ENCODE results near the gene KCNMA1.

KCNMA1 gene

GRCh38 chr10:77681839-77682238 lies 44.2 kb upstream of the KCNMA1 start:
- no peak overlapping the region for H3K4me3 ChIP-seq (replicated peaks; ENCODE audit: low read depth, low read length)
- no peaks in the 10 kb centered on the region for H3K36me3 ChIP-seq (ENCODE audit: control insufficient read depth, insufficient read depth, low read length)
- no peak for TF ChIP-seq CTCF (IDR thresholded peaks at IDR 0.05; ENCODE audit: insufficient read depth, low read length, poor library complexity, severe bottlenecking)
- no peak for DNase-seq (ENCODE audit: extremely low read depth, insufficient read length)
- H3K27me3 ChIP-seq (replicated peaks; ENCODE audit: control insufficient read depth, insufficient read depth, low read length): no peaks in the 10 kb centered on the region

GRCh38 chr10:77680811-77681210 lies 43.2 kb upstream of the KCNMA1 start:
- no peak for DNase-seq (ENCODE audit: extremely low read depth, insufficient read length)
- Histone ChIP-seq H3K36me3 (ENCODE audit: control insufficient read depth, insufficient read depth, low read length) (no peaks in the 10 kb centered on the region), H3K27me3 (replicated peaks; ENCODE audit: control insufficient read depth, insufficient read depth, low read length) (no peaks in the 10 kb centered on the region), H3K4me3 (replicated peaks; ENCODE audit: low read depth, low read length) (no peak overlapping the region)
- TF ChIP-seq CTCF (IDR thresholded peaks at IDR 0.05; ENCODE audit: insufficient read depth, low read length, poor library complexity, severe bottlenecking): no peak

GRCh38 chr10:77680065-77680464 lies 42.5 kb upstream of the KCNMA1 start:
- TF ChIP-seq CTCF (IDR thresholded peaks at IDR 0.05; ENCODE audit: insufficient read depth, low read length, poor library complexity, severe bottlenecking): no peak
- H3K36me3 ChIP-seq (ENCODE audit: control insufficient read depth, insufficient read depth, low read length): no peaks in the 10 kb centered on the region

GRCh38 chr10:77679217-77679616 lies 41.6 kb upstream of the KCNMA1 start:
- Histone ChIP-seq H3K27me3 (replicated peaks; ENCODE audit: control insufficient read depth, insufficient read depth, low read length) (no peaks in the 10 kb centered on the region), H3K36me3 (ENCODE audit: control insufficient read depth, insufficient read depth, low read length) (no peaks in the 10 kb centered on the region), H3K4me3 (replicated peaks; ENCODE audit: low read depth, low read length) (no peak overlapping the region)
- no peak for TF ChIP-seq CTCF (IDR thresholded peaks at IDR 0.05; ENCODE audit: insufficient read depth, low read length, poor library complexity, severe bottlenecking)
- no peak for DNase-seq (ENCODE audit: extremely low read depth, insufficient read length)

More at GRCh38 chr10:77680065-77680464, 42.5 kb upstream of the KCNMA1 start:
- Histone ChIP-seq H3K27me3 (replicated peaks; ENCODE audit: control insufficient read depth, insufficient read depth, low read length) (no peaks in the 10 kb centered on the region), H3K4me3 (replicated peaks; ENCODE audit: low read depth, low read length) (no peak overlapping the region)
- DNase-seq (ENCODE audit: extremely low read depth, insufficient read length): no peak

- no peaks in the 10 kb centered on the region for H3K27me3 ChIP-seq (replicated peaks; ENCODE audit: control insufficient read depth, insufficient read depth, low read length)
- DNase-seq (ENCODE audit: extremely low read depth, insufficient read length): no peak
- no peaks in the 10 kb centered on the region for H3K36me3 ChIP-seq (ENCODE audit: control insufficient read depth, insufficient read depth, low read length)
- no peak for TF ChIP-seq CTCF (IDR thresholded peaks at IDR 0.05; ENCODE audit: insufficient read depth, low read length, poor library complexity, severe bottlenecking)
- H3K4me3 ChIP-seq (replicated peaks; ENCODE audit: low read depth, low read length): no peak overlapping the region
Observed at GRCh38 chr10:77678146-77678545, 40.5 kb upstream of the KCNMA1 start.

- Histone ChIP-seq H3K27me3 (replicated peaks; ENCODE audit: control insufficient read depth, insufficient read depth, low read length) (no peaks in the 10 kb centered on the region), H3K4me3 (replicated peaks; ENCODE audit: low read depth, low read length) (no peak overlapping the region), H3K36me3 (ENCODE audit: control insufficient read depth, insufficient read depth, low read length) (no peaks in the 10 kb centered on the region)
- TF ChIP-seq CTCF (IDR thresholded peaks at IDR 0.05; ENCODE audit: insufficient read depth, low read length, poor library complexity, severe bottlenecking): no peak
- no peak for DNase-seq (ENCODE audit: extremely low read depth, insufficient read length)
Observed at GRCh38 chr10:77675347-77675746, 37.7 kb upstream of the KCNMA1 start.
